ENCODE results near the gene ZBTB7C.

Gene ZBTB7C

GRCh38 chr18:48043166-48043565, 366.0 kb downstream of the ZBTB7C start:
- ChIA-PET CTCF (no interaction called here), POLR2A (no interaction called here)
- no peak for DNase-seq (ENCODE audit: extremely low spot score)
- no peak for TF ChIP-seq ELF4 (IDR thresholded peaks at IDR 0.05)
- no peak for TF ChIP-seq HDGF (IDR thresholded peaks at IDR 0.05; ENCODE audit: borderline replicate concordance)
- no peak for TF ChIP-seq PKNOX1 (IDR thresholded peaks at IDR 0.05)
- TF ChIP-seq FOXM1 (IDR thresholded peaks at IDR 0.05; ENCODE audit: borderline replicate concordance), result no peak
- TF ChIP-seq ZNF384 (IDR thresholded peaks at IDR 0.05), result no peak
- TF ChIP-seq SUZ12 (IDR thresholded peaks at IDR 0.05), result no peak
- TF ChIP-seq SP1 (IDR thresholded peaks at IDR 0.05), result no peak
- TF ChIP-seq L3MBTL2 (conservative IDR thresholded peaks at IDR 0.05), result no peak
- no peak for TF ChIP-seq BHLHE40 (IDR thresholded peaks at IDR 0.05; ENCODE audit: borderline replicate concordance)
- TF ChIP-seq TARDBP (IDR thresholded peaks at IDR 0.05), result no peak
- TF ChIP-seq CTBP1 (IDR thresholded peaks at IDR 0.05; ENCODE audit: borderline replicate concordance), result no peak
- no peak for TF ChIP-seq LEF1 (IDR thresholded peaks at IDR 0.05; ENCODE audit: borderline replicate concordance)
- TF ChIP-seq FOXA1 (IDR thresholded peaks at IDR 0.05), result no peak
- TF ChIP-seq NFRKB (IDR thresholded peaks at IDR 0.05), result no peak
- no peak for TF ChIP-seq FOXK2 (IDR thresholded peaks at IDR 0.05)
- TF ChIP-seq ARNT (IDR thresholded peaks at IDR 0.05), result no peak

GRCh38 chr18:48042431-48042830, 366.8 kb downstream of the ZBTB7C start:
- CTCF ChIA-PET, result no interaction called here
- TF ChIP-seq FOXK2 (IDR thresholded peaks at IDR 0.05), result no peak
- no peak for TF ChIP-seq BHLHE40 (IDR thresholded peaks at IDR 0.05; ENCODE audit: borderline replicate concordance)
- no peak for TF ChIP-seq ZNF384 (IDR thresholded peaks at IDR 0.05)
- TF ChIP-seq SUZ12 (IDR thresholded peaks at IDR 0.05), result no peak
- POLR2A ChIA-PET, result no interaction called here
- no peak for DNase-seq (ENCODE audit: extremely low spot score)

- TF ChIP-seq ARNT (IDR thresholded peaks at IDR 0.05), result no peak
- TF ChIP-seq HDGF (IDR thresholded peaks at IDR 0.05; ENCODE audit: borderline replicate concordance), result no peak
- no peak for TF ChIP-seq FOXK2 (IDR thresholded peaks at IDR 0.05)
- no peak for TF ChIP-seq ELF4 (IDR thresholded peaks at IDR 0.05)
- TF ChIP-seq LEF1 (IDR thresholded peaks at IDR 0.05; ENCODE audit: borderline replicate concordance), result no peak
- TF ChIP-seq TARDBP (IDR thresholded peaks at IDR 0.05), result no peak
- TF ChIP-seq FOXM1 (IDR thresholded peaks at IDR 0.05; ENCODE audit: borderline replicate concordance), result no peak
- TF ChIP-seq ZNF384 (IDR thresholded peaks at IDR 0.05), result no peak
- TF ChIP-seq SUZ12 (IDR thresholded peaks at IDR 0.05), result no peak
- no peak for TF ChIP-seq L3MBTL2 (conservative IDR thresholded peaks at IDR 0.05)
- no peak for TF ChIP-seq NFRKB (IDR thresholded peaks at IDR 0.05)
- no peak for TF ChIP-seq FOXA1 (IDR thresholded peaks at IDR 0.05)
- no peak for DNase-seq (ENCODE audit: extremely low spot score)
- ChIA-PET CTCF (interaction anchor here (1.5 kb wide), 1 partner anchor 10 kb away, joined by 4 read pairs; no protein-coding TSS in a partner anchor), POLR2A (no interaction called here)
Observed at GRCh38 chr18:48040457-48041110, 368.6 kb downstream of the ZBTB7C start.

GRCh38 chr18:48039769-48040215, 369.4 kb downstream of the ZBTB7C start:
- no peak for DNase-seq (ENCODE audit: extremely low spot score)
- POLR2A ChIA-PET, result no interaction called here
- CTCF ChIA-PET, result interaction anchor here (1.5 kb wide), 1 partner anchor 9 kb away, joined by 4 read pairs; no protein-coding TSS in a partner anchor
- TF ChIP-seq ZNF384 (IDR thresholded peaks at IDR 0.05), result no peak
- no peak for TF ChIP-seq TARDBP (IDR thresholded peaks at IDR 0.05)
- no peak for TF ChIP-seq CTBP1 (IDR thresholded peaks at IDR 0.05; ENCODE audit: borderline replicate concordance)
- no peak for TF ChIP-seq L3MBTL2 (conservative IDR thresholded peaks at IDR 0.05)
- no peak for TF ChIP-seq PKNOX1 (IDR thresholded peaks at IDR 0.05)
- no peak for TF ChIP-seq FOXA1 (IDR thresholded peaks at IDR 0.05)
- TF ChIP-seq HDGF (IDR thresholded peaks at IDR 0.05; ENCODE audit: borderline replicate concordance), result no peak
- no peak for TF ChIP-seq ARNT (IDR thresholded peaks at IDR 0.05)
- no peak for TF ChIP-seq BHLHE40 (IDR thresholded peaks at IDR 0.05; ENCODE audit: borderline replicate concordance)
- no peak for TF ChIP-seq FOXK2 (IDR thresholded peaks at IDR 0.05)
- TF ChIP-seq NFRKB (IDR thresholded peaks at IDR 0.05), result no peak
- TF ChIP-seq SUZ12 (IDR thresholded peaks at IDR 0.05), result no peak
- TF ChIP-seq ELF4 (IDR thresholded peaks at IDR 0.05), result no peak
- no peak for TF ChIP-seq SP1 (IDR thresholded peaks at IDR 0.05)
- no peak for TF ChIP-seq FOXM1 (IDR thresholded peaks at IDR 0.05; ENCODE audit: borderline replicate concordance)
- TF ChIP-seq LEF1 (IDR thresholded peaks at IDR 0.05; ENCODE audit: borderline replicate concordance), result no peak

DNA sequence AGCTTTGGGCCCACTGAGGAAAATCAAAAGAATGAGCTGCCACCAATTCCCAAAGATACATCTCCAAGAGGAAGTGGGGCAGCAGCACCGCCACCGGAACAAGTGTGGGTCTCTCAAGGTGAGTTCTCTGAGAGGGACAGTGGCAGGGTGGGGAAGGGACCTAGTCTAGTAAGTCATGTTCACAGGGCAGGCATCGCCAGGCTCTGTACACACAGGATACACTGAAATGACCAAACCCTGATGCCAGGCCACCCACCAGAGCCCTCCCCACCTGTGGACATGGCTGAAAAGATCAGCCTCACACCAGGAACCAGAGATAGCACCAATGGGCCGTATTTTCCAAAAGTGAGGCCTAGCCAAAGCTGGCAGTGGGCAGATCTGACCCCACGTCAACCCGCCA, 370.5 kb downstream of the ZBTB7C start:
- CTCF ChIA-PET, result interaction anchor here (0.7 to 1.1 kb wide), 2 partner anchors 155 to 407 kb away, joined by 4 to 6 read pairs; no protein-coding TSS in a partner anchor
- DNase-seq (ENCODE audit: extremely low spot score), result no peak
- POLR2A ChIA-PET, result no interaction called here
- TF ChIP-seq ARNT (IDR thresholded peaks at IDR 0.05), result no peak
- no peak for TF ChIP-seq SP1 (IDR thresholded peaks at IDR 0.05)
- TF ChIP-seq FOXK2 (IDR thresholded peaks at IDR 0.05), result no peak
- TF ChIP-seq HDGF (IDR thresholded peaks at IDR 0.05; ENCODE audit: borderline replicate concordance), result no peak
- TF ChIP-seq LEF1 (IDR thresholded peaks at IDR 0.05; ENCODE audit: borderline replicate concordance), result no peak
- TF ChIP-seq CTBP1 (IDR thresholded peaks at IDR 0.05; ENCODE audit: borderline replicate concordance), result no peak
- TF ChIP-seq PKNOX1 (IDR thresholded peaks at IDR 0.05), result no peak
- TF ChIP-seq SUZ12 (IDR thresholded peaks at IDR 0.05), result no peak
- no peak for TF ChIP-seq L3MBTL2 (conservative IDR thresholded peaks at IDR 0.05)
- TF ChIP-seq BHLHE40 (IDR thresholded peaks at IDR 0.05; ENCODE audit: borderline replicate concordance), result no peak
